H54 (cell line): ENCODE measurements around the gene KIAA0408.

Source experiments
- DNase-seq: peaks from one replicate; pipeline ENCODE4 v3.0.0; 2011; ENCODE audit warnings: low spot score, mixed read lengths; ENCODE audit not compliant: insufficient read length
- FAIRE-seq: peaks from 3 replicates; lab custom pipeline; 2011; peaks lifted over from hg19 to GRCh38; lab: Jason Lieb, UNC
- POLR2A ChIP-seq: IDR thresholded peaks from 2 replicates; pipeline ENCODE4 v1.6.1; 2011; ENCODE audit warnings: low read depth, mild to moderate bottlenecking, low read length

The KIAA0408 gene

DNA sequence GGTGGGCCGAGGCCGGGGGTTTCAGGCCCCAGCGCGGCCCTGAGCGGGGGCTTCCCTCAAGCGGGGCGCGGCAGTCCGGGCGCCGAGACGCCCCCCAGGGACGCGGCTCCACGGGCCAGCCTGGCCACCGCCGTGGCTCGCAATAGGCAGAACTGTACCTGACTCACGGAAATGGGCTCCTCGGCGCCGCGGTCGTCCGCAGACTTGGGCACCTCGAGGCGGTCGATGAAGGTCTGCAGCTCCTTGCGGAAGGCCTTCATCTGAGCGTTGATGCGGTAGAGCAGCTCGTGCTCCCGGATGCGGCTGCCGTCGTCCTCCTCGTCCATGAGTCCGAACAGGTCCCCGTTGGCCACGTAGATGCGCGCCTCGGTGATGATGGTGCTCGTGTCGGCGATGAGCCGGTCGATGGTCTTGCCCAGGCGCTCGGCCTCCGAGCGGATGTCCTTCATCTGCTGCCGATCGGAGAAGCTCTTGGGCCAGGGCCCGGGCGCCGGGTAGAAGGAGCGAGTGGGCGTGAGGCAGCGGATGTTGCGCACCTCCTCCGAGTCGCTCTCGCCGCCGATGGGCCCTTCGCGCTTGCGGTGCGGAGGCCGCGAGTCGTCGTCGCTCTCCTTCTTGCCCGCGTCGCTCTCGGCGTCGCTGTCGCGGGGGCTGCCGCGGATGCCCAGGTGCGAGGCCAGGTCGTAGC is 16.1 kb upstream of the KIAA0408 start:
- FAIRE-seq (no peak), DNase-seq (no peak)

DNA sequence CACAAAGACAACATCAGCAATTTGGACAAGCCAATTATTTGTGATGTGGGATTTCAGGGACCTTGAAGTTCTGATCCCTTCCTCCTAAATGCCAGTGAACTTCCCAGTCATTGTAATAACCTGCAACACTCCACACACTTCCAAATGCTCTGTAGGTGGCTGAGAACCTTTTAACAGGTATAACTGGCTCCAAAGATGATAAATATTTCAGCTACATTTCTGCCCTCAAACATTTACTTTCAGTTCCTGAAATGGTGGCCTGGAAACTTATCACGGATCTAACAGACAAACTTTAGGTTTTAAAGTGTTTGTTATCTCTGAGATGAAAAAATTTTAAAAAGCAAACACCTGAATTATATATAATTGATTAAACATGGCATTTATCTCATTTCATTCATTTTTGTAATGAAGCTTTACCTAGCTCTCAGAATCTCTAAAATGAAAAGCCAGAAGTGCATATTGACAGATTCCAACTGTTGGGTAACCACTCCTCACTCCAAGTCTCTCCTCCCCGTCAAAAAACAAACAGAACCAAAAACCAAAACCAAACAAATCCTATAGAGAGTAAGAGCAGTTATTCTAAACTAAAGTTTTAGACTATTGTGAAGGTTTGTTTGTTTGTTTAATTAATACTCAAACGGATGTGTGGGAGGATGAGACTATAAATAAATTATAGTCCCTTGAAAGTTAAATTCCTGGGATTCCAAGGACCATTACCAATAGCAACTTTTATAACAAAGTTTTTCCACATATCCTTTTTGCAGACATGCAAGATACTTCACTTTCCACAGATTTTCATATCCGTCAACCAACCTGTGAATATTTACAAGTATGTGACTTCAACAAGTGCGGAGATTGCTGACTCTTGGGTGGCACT is 12.4 kb upstream of the KIAA0408 start:
- no peak for DNase-seq
- FAIRE-seq = no peak
- TF ChIP-seq POLR2A = no peak

More for the DNA sequence above, 16.1 kb upstream of the KIAA0408 start:
- TF ChIP-seq POLR2A = no peak

DNA sequence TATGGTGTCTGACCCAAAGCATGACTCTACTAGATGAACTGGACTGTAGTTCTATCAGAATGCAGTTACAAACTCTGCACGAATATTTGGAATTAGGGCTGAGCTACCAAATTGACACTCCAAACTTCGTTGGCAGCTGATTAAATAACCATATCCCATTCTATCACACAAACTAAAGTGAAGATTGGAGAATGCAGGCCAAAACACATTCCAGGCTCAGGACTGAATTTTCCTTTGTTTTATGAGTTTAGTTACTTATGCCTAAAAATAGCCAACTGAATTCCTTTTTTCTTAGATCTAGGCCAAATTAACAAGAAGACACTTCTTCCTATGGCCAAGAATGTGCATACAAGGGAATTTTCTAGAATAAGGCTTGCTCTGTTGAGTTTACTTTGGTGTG is 9.7 kb upstream of the KIAA0408 start:
- TF ChIP-seq POLR2A = no peak
- FAIRE-seq = no peak

DNA sequence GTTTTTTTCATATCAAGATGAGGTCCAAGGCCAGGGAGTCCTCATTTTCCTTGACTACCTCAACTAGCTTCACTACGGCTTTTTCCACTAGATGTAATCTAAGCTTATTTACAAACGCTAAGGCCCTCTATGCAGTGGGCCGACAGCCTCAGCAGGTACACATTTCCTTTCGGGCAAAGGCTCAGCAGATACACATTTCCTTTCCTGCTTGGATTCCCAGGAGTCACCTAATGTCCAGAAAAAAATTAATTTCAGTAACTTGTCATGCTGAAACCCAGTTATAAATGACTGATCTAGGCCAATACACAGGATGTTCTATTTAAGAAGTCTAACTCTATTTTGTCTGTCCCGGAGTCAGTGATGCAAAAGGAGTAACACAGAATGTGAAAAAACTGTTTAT is 7.2 kb upstream of the KIAA0408 start:
- no peak for TF ChIP-seq POLR2A
- FAIRE-seq = no peak
- DNase-seq = no peak

More for the DNA sequence above, 9.7 kb upstream of the KIAA0408 start:
- no peak for DNase-seq

DNA sequence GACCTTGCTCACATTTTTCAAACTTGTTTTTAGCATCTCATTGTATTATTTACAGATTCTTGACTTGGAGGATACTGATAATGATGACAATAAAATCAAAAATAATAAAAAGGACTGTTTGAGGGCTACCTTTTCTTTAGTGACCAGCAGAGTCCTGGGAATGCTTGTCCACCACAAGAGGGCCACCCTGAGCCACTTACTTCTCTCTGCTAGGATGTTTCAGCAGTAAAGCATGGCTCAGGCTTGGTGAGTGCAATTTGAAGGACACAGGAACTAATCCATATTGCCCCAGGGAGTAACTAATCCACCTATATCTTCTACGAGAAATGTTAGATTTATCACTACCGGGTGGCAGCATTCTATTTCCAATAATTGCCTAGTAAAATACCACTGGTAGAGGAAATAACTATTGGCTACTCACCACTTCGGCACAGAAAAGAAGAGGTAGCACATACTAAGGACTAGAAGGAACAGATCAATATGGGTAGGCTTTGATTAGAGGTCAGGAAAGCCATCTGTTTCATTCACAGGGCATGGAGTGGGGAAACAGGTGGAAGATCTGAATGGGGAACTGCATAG is 5.8 kb upstream of the KIAA0408 start:
- no peak for DNase-seq
- no peak for FAIRE-seq
- TF ChIP-seq POLR2A = no peak

DNA sequence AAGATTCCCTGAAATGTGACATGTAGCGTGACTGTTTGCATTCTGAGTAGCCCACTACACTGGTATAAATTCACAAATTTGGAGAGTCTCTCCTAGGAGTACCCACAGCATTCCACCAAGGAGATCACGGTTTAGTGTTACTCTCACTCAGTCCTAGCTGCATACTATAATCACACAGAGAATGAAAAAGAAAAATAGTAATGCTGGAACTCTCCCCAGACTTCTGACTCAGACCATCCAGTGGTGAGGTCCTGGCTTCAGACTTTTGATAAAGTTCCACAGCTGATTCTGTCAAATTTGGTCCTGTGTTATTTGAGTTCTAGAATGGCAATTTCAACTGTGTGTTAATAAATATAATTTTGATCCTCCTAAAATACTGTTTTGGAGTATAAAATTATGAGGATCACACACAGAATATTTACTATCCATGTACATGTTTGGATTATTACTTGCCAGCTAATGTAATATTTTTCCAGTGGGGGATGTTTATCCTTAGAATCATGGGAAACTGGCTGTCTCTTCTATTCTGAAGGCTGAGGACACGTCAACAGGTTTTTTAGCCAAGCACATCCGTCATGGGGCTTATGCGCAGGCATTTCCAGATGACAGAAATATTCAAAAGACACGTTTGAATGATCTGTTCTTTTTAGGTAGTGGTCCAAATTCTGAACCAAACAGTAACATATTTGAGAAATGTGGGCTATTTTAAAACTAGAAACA is 5.1 kb upstream of the KIAA0408 start:
- FAIRE-seq = no peak
- no peak for TF ChIP-seq POLR2A
- DNase-seq = no peak

DNA sequence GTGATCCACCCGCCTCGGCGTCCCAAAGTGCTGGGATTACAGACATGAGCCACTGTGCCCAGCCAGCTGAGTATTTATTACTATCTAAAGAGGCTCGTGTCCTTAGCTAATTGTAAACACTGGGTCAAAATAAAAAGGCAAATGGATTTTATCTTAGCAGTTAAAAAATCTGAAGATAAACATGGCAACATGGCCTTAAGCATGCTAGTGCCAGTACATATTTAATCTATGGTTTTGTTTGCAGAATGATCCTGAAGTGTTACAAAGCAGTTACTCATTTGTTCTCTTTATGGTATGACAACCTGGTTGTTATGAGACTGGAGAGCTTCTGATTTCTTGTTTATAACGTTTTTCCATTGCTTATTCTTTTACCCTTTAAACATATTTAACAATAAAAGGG is 3.9 kb upstream of the KIAA0408 start:
- FAIRE-seq = no peak
- no peak for TF ChIP-seq POLR2A
- DNase-seq = no peak

DNA sequence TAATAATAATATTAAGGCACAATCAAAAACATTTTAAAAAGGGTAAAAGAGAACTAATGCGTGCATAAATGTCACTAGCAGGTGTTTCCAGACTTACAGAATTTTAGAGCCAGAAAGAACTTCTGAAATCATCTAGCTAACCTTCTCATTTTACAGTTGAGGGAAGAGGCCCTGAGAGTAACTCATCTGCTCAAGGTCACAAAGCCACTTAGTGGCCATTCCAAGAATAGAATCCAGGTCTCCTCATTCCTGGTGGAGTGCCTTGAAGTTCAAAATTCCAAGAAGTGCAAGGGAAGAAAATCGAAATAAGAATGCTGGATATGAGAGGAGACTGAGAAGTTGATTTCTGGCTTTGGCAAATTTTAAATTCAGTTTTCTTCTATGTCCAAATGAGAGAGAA is 3.2 kb upstream of the KIAA0408 start:
- DNase-seq = no peak
- no peak for TF ChIP-seq POLR2A
- no peak for FAIRE-seq

DNA sequence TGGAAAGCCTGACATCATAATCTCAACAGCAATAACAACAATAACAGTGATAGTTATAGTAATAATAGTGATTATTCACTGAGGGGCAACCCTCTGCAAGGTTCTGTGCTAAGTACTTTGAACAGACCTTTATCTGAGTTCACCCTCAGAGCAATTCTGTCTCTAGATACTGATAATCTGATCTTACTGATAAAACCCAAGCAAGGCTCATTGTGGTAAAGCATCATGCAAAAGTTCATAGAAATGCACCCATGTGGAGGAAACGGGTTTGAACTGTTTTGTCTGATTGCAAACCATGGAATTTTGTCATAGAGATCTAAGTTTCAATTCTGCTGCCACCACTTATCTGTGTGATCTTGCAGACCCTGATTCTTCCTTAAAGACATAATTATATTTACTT is 1.3 kb upstream of the KIAA0408 start:
- FAIRE-seq (no peak), DNase-seq (no peak)
- TF ChIP-seq POLR2A = no peak

DNA sequence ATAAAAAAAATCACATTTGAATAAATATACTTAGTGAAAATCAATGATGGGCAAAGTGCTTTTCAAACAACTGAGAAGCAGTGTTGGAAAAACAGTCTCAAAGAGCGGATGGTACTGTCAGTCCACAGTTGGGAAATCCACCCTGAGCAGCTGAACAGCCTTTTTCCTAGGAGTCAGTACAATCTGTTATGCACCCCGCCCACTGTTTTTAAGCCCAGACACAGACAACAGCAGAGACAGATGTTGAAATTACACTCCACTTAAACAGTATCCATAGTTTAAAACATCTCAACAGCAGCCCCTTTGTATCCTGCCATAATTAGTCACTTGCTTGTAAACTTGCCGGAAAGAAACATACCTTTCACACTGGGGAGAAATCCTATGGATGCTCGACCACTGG is 372 bp downstream of the KIAA0408 start:
- no peak for FAIRE-seq
- TF ChIP-seq POLR2A = no peak
- DNase-seq = no peak

DNA sequence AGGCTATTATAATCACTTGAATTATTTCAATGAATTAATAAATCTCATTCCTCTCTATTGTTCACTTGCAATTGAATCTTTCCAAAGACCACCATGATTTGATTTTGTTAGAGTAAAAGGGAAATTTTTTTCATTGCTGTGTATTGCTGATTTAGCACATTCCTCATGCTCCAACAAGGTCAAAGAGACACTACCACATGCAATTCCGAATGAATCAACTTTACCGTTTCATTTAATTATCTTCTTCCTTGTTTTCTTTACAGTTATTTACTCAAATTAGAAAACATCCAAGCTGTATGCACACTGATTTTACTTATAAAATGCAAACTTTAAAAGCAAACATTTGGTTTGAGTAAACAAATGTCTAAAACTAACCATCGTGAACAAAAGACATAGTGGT is 967 bp downstream of the KIAA0408 start:
- no peak for TF ChIP-seq POLR2A
- no peak for DNase-seq
- FAIRE-seq = no peak

DNA sequence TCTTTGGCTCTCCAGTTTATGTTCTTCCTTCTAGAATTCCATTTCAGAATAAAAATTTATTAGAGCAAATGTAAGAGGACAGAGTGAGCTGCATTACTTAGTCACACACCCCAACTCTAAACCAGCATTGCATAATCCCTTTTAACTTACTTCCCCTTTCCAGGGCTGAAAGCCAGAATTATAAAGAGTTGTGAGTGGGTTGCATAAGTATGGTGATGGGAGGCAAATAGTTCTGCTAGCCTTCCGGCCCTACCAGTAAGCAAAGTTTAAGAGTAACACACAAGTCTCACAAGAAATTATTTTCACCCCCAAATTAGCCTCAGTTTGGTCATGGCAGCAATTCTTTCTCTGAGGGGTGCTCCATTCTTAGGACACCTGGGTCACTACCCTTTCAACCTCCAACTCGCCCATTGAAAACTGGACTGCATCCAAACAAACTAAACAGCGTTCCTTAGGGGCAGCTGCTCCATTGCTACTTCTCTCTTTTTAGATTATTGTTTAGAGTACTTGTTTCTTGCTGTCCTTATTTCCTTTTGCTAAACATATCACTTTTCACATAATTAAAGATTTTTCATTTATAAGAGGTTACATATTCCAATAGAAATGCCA is 1.6 kb downstream of the KIAA0408 start:
- no peak for FAIRE-seq
- no peak for DNase-seq
- no peak for TF ChIP-seq POLR2A

DNA sequence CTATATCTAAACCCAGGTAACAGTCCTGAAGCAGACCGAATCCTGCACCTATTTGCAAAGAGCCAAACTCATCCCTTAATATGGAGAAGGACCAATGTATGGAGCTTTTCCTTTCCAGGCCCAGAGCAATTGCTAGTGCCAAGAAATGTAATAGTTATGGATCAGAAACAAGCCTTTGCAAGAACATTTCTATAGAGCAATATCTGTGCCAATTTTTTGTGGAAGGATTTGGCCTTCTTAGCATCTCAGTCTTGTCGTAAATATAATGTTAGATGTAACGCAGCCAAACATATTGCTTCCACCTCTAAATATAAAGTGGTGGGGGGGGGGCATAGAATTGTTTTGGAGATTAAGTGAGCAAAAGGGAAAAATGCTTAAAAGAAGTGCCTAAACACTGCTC is 2.7 kb downstream of the KIAA0408 start:
- FAIRE-seq (no peak), DNase-seq (no peak)
- no peak for TF ChIP-seq POLR2A
